GM18907 (cell line): ENCODE data around the gene PSD4.

ENCODE experiments used
- ATAC-seq: cut with Tn5 transposase; IDR thresholded peaks from one replicate; pipeline ENCODE4 v1.9.1; 2021; ENCODE audit warnings: mild to moderate bottlenecking, moderate library complexity; ENCODE audit not compliant: unreplicated experiment

The PSD4 gene

GRCh38 chr2:113219889-113220641 lies 46.3 kb downstream of the PSD4 start:
- no peak for ATAC-seq

- ATAC-seq = no peak
These were observed 47.4 kb downstream of the PSD4 start for GRCh38 chr2:113220970-113221708.

GRCh38 chr2:113221846-113222245 lies 48.1 kb downstream of the PSD4 start:
- no peak for ATAC-seq

- ATAC-seq = no peak
These were observed 50.0 kb downstream of the PSD4 start for GRCh38 chr2:113223813-113224212.

GRCh38 chr2:113224647-113225236 lies 51.0 kb downstream of the PSD4 start:
- no peak for ATAC-seq

GRCh38 chr2:113225263-113226259 lies 51.8 kb downstream of the PSD4 start:
- no peak for ATAC-seq

GRCh38 chr2:113226462-113226861 lies 52.7 kb downstream of the PSD4 start:
- ATAC-seq = no peak

- no peak for ATAC-seq
These were observed 53.5 kb downstream of the PSD4 start for GRCh38 chr2:113227290-113227689.

- no peak for ATAC-seq
These were observed 53.9 kb downstream of the PSD4 start for GRCh38 chr2:113227698-113228097.

- no peak for ATAC-seq
These were observed 54.6 kb downstream of the PSD4 start for GRCh38 chr2:113228351-113228750.

GRCh38 chr2:113228991-113229716 lies 55.4 kb downstream of the PSD4 start:
- no peak for ATAC-seq

GRCh38 chr2:113229795-113230194 lies 56.0 kb downstream of the PSD4 start:
- no peak for ATAC-seq

- ATAC-seq = no peak
These were observed 56.8 kb downstream of the PSD4 start for GRCh38 chr2:113230531-113230930.

GRCh38 chr2:113231064-113231463 lies 57.3 kb downstream of the PSD4 start:
- no peak for ATAC-seq

- ATAC-seq = no peak
These were observed 58.4 kb downstream of the PSD4 start for GRCh38 chr2:113232123-113232522.

- no peak for ATAC-seq
These were observed 59.0 kb downstream of the PSD4 start for GRCh38 chr2:113232740-113233139.

GRCh38 chr2:113233593-113234550 lies 60.1 kb downstream of the PSD4 start:
- no peak for ATAC-seq

- no peak for ATAC-seq
These were observed 61.1 kb downstream of the PSD4 start for GRCh38 chr2:113234721-113235346.
